HG03342 (cell line): ENCODE results near the gene TSHZ2.

ENCODE experiments used
- ATAC-seq: cut with Tn5 transposase; IDR thresholded peaks from one replicate; pipeline ENCODE4 v1.9.1; 2021; ENCODE audit warnings: mild to moderate bottlenecking, moderate library complexity; ENCODE audit not compliant: unreplicated experiment

Gene TSHZ2

DNA sequence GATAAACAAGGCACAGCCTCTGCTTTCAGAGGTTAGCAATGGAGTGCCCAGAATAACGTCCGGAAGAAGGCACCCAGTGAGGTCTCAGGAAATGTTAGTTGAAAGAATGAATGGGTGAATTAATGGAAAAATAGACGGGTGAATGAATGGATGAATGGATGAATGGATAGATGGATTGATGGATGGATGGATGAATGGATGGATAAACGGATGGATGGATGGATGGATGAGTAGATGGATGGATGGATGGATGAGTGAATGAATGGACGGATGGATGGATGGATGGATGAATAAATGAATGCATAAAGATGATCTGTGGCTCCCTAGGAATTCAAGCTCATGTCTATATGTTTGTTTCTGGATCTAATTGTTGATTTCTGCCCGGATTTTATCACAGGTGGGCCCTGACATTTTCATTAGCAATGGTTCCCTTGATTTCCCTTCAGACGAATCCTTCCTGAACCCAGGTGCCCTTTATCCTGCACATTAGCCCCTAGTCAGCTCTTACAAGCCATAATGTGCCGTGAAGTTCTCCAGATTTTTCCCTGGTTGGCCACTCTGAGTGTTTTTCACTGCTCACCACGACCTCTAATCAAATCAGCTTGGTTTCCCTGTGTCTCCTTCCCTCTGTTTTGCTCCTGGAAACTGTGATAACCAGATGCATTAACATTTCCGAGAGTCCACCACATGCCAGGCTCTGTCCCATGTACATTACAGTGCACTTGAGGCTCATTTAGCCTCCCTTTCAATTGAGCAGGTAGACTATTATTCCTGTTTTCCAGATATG, 22.2 kb downstream of the TSHZ2 start:
- no peak for ATAC-seq

DNA sequence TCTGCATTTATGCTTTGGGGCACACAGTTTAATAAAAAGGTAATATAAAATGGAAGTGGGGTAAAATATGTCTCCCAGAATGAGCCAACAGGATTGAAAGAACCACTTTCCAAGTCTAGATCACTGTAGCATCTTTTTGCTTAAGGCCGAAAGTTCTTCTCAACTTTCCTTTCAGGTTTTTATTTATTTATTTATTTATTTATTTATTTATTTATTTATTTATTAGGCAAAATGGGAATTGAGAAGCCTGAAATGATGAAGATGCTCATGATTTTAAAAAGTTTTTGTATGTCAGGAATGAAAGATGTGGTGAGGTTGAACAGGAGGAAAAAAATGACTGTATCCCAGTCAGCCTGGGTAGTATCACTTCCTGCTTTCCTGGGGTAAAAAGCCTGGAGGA, 24.0 kb downstream of the TSHZ2 start:
- ATAC-seq = no peak

DNA sequence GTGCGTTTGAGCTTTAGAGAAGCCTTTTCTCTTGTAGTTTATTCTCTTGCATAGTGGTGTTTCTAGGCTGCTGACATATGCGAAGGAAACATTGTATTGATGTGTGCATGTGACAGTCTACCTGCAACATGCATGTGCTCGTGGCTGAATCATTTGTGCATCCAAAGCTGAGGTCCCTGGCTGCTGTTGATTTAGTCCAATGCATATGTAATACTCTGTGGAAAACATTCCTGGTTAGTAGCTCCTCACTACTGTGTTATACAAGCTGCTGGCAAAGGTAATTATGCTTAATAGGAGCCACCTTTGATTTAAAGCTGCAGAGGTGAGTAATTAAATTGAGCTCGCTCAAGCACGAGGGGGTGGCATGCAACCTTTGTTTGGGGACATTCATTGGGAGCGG, 24.5 kb downstream of the TSHZ2 start:
- ATAC-seq = no peak

DNA sequence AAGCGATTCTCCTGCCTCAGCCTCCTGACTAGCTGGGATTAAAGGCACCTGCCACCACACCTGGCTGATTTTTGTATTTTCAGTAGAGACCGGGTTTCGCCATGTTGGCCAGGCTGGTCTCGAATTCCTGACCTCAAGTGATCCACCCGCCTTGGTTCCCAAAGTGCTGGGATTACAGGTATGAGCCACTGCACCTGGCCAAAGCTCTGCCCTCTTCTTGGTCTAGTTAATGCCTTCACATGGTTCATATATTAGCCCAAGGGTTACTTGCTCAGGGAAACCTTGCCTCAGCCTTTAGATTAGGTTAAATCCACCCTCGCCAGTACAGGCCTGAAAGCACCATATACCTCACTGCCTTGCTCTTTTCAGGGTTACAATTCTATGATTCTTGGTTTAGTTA, 26.1 kb downstream of the TSHZ2 start:
- ATAC-seq = no peak

DNA sequence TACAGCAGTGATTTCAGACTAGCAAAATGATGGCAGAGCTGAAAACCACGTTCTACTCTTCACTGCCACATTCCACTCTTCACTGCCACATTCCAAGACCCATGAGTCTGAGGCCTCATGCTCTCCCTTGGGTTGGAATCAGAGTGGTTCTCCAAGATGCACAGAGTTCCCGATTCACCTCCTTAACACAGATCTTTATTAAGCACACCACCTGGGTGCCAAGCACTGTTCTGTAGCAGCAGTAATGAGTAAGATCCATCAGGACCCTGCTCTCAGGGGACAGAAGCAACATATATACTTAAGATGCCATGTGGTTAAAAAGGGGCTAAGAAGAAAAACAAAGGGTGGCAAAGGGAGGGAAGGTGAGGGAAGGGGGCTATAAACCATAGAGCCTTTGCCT, 26.9 kb downstream of the TSHZ2 start:
- ATAC-seq = no peak

DNA sequence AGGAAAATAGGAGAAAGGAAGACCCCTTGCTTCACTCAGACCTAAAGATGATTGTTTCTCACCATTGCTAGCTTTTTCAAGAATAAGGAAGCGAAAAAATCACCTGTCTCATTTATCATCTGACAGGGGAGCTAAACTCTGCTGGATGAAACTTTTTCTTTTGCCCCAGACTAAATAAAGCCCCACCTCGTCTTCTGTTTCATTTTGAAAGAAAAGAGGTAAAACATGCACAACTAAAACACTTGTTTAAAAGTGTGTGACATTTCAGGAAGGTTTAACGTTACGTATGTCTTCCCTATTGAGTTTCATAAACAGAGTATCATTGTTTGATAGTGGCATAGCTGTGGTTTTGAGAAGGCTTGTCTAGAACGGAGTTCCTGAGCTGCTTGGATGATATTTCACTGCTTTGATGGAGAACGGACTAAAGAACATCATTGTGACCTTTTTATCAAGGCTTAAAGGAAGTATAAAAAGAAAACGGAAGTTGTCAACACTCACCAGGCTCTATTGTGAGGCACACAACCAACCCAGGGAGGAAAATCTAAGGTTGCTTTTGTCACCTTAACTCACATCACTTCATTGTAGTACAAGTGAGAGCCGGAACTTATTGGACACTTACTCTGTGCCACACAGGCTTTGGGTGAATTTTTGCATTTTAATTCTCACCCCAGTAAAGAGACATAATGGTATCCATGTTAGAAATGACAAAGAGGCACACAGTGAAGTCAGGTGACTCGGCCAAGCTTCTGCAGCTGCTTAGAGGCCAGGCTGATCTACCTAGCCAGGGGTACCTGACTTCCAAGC, 29.5 kb downstream of the TSHZ2 start:
- peak; percentile 60 for ATAC-seq

DNA sequence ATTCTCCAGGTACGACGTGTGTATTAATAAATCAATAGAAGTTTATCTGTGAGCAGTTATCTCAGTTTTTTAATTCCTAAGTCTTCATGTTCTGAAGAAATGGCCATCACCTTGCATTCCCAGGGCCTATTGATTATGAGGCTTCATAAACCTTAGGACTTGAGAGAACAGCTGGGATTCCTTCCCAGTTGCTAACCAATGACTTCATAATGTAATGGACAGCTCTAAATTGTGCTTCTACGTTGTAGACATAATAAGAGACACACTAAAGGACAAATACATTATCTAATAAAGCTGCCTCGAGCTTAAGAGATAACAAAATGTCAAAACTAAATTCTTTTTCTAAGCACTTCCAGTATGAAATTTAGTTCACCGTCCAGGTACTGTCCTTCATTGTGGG, 30.6 kb downstream of the TSHZ2 start:
- ATAC-seq = no peak

DNA sequence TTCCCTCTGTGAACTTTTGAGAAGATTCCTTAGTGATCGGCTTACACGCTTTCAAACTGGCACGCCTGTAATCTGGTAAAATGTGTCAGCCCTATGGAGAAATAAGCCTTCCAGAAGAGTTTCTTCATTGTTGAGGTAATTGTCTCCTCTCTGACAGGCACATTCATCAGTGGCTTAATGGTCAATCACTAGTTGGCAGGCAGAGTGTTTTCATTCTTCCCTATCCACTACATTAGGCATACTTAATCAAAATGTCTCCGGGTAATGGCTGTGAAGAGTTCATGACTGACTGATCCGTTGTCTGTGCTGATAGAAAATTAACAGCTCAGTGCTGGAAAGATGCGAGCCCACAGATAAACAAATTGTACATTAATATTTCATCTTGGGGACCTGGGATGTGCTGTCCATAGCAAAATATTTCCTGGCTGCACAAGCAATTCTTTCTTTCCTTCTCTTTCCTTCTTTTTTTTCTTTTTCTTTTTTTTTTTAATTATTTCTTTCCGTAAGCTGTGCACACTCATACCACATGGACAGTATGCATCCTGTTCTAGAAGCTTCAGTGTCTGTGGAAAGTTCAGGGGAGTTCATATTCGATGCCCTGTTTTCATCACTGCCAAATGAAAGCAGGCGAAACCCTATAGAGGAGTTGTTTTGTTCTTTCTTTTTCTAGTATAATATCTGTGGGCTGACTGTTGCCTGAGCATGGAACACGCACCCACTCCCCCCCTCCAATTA, 31.4 kb downstream of the TSHZ2 start:
- ATAC-seq = no peak

DNA sequence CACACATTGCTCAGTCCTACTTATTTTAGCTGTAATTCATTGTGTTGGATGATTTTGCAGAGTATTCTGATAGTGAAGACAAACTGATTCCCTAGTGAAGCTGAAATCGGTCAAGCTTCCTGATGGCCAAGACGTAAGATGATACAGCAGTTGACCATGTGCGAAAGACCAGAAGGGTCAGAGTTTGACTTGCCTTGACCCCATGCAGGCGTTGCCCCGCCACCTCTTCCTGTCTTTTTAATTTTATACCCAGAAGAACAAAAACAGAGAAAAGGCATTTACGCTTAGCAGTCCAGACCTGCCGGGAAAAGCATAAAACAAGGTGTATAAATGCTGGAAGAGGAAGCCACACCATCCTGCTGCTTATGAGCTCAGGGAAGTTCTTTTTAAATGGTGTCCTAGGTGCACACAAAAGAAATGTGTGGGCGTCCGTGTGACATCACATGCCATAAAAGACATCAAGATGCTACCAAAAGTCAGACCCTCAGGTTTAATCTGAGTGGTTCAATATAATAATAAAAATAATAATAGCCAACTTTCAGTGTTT, 32.2 kb downstream of the TSHZ2 start:
- no peak for ATAC-seq

DNA sequence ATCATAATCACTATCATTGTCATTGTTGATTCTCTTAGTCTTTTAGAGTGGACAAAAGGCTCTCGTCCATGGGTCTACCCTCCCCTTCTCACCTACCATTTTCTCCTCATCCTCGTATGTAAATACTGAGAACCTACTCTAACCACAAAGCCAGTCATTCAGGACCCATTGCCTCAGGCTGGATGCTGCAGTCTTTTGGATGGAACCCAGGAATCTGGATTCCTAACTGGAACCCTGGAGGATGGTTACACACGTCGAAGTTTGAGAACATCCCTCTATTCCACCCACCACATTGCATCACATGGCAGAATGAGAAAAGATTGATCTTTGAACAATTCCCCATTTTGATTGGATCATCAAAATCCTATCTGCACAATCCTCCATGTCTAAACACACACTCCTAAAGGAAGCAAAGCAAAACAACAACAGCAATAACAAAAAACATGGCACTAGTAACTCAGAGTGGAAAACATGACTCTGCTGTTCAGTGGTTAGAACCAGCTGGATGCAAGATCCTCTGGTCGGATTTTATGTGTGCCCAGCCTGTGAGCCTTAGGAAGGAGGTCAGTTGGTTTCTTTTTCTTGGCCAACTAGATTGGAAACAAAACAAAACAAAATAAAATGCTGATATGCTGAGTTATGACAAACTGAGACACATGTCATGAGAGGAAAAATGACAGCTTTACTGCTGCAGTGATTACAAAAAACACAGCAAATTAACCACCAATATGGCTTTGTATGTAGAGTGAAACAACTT, 38.0 kb downstream of the TSHZ2 start:
- ATAC-seq = no peak

DNA sequence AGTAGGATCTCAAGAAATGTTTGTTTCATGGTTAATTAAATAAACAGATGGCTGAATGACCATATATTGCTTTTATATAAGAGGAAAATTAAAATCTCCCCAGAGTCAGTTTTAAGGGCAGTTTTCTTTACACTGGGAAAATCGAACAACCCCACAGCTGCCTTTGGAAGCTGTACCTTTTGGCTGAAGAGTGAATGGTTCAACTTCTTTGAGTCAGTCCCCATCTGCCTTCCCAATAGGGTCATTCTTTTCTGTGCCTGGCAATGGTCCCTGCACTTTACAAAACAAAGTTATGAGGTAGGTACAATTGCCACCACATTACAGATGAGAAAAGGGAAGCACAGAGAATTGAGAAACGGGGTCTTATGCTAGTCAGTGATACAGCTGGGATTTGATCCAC, 39.5 kb downstream of the TSHZ2 start:
- ATAC-seq = no peak

DNA sequence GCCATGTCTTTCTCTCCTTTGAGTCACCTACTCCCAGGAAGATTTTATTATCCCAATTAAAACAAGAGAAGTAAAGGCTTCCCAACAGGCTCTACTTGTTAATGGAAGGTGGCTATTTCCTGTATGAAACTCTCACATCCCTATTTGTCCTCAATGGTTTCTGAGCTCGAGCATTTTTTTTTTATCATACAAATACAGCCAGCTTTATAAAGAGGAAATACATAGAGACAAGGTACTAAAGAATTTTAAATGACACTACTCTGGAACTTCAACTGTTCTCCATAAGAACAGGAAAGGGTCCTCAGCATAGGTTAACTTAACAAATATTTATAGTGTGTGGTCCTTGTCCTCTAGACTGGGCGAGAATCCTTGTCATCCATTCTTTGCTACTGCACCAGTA, 41.0 kb downstream of the TSHZ2 start:
- ATAC-seq = no peak

DNA sequence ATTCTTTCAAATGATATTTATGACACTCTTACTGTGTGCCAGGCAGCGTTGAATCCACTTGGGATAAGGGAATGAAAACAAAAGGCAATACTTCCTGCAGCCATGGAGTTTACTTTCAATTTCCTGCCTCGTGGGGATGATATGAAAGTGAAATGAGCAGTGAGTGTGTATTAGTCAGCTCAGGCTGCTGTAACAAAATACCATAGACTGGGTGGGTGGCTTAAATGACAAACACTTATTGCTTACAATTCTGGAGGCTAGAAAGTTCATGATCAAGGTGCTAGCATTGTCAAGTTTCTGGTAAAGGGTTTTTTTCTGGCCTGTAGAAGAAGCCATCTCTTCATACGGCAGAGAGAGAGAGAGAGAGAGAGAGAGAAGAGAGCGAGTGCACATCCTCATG, 41.7 kb downstream of the TSHZ2 start:
- ATAC-seq = no peak

DNA sequence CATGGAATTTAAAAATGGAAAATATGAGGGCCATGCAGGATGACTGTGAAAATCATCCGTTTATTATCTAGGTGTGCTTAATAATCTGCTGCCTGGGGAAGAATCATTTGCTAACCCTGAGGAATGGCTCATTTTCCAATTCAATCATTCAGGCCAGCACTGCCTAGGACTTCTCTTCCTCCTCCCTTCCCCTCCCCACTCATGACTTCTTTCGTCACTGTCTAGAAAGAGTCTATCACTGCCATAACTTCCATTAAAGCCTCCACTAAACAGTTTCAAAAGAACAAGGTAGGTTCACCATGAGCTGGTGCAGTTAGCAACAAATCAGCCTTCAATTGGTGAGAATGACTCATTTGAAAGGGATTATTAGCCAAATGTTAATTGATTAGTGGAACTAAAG, 43.9 kb downstream of the TSHZ2 start:
- ATAC-seq = no peak

DNA sequence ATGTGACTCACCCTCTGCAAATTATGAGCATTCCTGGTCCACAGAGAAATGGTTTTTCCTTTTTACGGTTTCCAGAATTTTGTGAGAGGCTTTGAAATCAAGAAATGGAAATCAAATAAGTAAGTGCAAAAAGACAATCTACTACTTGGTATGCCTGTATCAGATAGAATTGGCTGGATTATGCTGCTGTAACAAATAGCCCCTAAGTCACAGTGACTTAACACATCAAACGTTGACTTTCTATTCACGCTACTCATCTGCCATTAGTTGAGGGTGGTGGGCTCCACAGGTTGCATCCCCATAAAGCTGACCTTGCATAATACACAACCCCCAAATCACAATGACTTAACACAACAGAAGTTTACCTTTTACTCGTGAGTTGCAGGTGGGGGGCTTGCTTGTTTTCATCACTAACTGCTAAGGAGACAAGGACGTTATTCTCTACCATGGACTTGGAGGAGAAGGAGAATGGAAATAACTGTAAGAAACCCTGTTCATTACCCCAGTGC, 44.4 kb downstream of the TSHZ2 start:
- no peak for ATAC-seq

DNA sequence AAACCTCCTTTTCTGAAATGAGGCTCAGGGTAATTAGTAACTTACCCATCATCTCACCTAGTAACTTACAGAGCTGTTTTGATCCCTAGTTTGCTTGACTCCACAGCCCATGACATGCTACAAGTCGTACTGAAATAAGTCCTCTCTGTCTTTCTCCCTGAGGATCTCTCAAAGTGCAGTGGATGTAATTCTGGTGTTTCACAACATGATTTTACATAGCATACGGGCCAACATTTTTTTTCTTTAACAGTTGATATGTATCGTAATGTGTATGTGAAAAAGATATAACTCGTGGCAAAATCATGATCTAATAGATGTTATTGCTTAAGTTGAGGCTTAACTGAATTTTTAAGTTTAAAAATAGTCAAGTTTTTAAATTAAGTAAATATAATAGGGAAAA, 45.0 kb downstream of the TSHZ2 start:
- ATAC-seq = no peak

DNA sequence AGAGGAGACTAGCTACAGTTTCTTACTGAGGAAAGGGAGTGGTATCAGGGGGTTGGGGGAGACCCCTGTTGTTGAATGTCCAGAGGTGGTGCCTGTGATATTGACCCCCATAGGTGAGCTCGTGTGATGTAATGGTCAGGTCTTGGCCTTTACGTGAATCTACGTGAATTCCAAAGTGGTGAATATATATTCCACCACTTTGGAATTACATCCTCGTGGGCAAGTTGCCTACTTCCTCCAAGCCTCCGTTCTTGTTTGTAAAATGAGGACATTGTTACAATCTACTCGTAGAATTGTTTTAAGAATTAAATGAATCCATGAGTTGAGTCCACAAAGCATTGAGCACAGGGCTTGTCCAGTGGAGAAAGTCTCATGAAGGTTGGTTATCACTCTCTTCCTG, 47.3 kb downstream of the TSHZ2 start:
- ATAC-seq = no peak

DNA sequence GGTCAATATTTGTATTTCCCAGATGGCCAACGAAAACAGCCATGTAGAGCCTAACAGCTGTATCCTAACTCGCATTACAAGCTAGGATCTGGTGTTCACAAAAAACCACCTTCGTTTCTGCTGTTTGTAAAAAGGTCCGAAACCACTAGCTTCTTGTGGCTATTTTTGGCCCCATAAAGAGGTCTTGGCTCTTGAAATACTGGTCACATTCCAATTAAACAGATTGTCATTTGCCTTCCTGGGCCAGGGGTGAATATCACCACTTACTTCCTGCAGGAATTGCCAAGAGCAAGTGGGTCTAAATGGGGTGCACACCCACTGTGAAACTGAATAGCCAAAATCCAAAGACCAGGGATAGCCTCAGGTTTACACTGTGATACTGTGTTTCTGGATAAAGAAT, 48.2 kb downstream of the TSHZ2 start:
- no peak for ATAC-seq

DNA sequence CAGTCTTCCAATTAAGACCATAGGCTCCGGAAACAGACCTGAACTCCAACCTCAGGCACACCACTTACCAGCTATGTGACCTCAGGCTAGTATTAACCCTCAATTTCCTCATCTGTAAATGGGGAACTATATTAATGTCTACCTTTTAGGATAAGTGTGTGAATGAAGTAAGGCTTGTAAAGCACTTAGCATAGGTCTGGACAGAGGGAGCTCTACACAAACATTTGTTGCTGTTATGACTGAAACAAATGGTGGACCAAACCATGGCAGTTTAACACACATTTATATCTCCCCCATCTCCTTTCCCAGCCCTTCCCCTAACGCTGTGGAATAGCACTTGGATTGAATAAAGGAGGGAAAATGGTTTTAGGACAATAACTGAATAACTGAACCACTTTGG, 48.7 kb downstream of the TSHZ2 start:
- ATAC-seq = no peak

DNA sequence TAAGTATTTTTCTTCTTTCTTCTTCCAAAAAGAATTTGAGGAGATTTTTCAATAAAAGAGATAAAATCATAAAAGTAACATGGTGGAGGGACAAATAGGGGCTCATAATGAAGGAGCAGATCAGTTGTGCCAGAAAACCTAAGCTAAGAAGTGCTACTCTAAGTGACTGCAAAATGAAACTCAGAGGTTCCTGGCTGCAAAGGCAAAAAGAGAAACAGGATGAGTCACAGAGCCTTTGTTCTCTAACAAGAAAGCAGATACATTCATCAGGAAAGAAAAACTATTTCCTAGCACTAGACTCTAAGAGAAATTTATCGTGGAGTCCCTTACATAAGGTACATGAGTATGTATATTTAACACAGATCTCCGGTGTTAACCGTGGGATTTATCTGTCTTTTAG, 49.8 kb downstream of the TSHZ2 start:
- no peak for ATAC-seq
